ENCODE measurements around the gene EZH2. TPM values are rescaled to one million over a fixed set of nuclear protein-coding genes. Genes with fewer than 3 reads are reported as not detected.

Gene EZH2
- total RNA-seq, 6 experiments from 2014 or later, result 8.9 to 21.5 (median 19.3) TPM

GRCh38 chr7:148803094-148803493 is 81.0 kb downstream of the EZH2 start:
- no peak for DNase-seq
- Mint-ChIP-seq H3K27me3 (ENCODE audit: insufficient read depth) (peaks cover 4% of the 10 kb centered on the region), H3K4me1 (ENCODE audit: low read depth) (no peaks in the 10 kb centered on the region), H3K27ac (no peak overlapping the region), H3K4me3 (no peak overlapping the region), H3K36me3 (ENCODE audit: low read depth) (peaks cover 31% of the 10 kb centered on the region), H3K9me3 (no peaks in the 10 kb centered on the region)
- no peak for TF ChIP-seq CTCF (IDR thresholded peaks at IDR 0.05)

- H3K4me1 Mint-ChIP-seq (ENCODE audit: low read depth), result no peaks in the 10 kb centered on the region
- no peak overlapping the region for H3K27ac Mint-ChIP-seq
These were observed 82.0 kb downstream of the EZH2 start for GRCh38 chr7:148802101-148802493.

GRCh38 chr7:148800677-148801076 is 83.4 kb downstream of the EZH2 start:
- H3K36me3 Mint-ChIP-seq (ENCODE audit: low read depth), result peaks cover 25% of the 10 kb centered on the region
- H3K27ac Mint-ChIP-seq, result no peak overlapping the region
- H3K4me1 Mint-ChIP-seq (ENCODE audit: low read depth), result no peaks in the 10 kb centered on the region
- H3K27me3 Mint-ChIP-seq (ENCODE audit: insufficient read depth), result peaks cover 4% of the 10 kb centered on the region
- no peak for TF ChIP-seq CTCF (IDR thresholded peaks at IDR 0.05)
- DNase-seq, result no peak
- no peaks in the 10 kb centered on the region for H3K9me3 Mint-ChIP-seq
- no peak overlapping the region for H3K4me3 Mint-ChIP-seq

More at GRCh38 chr7:148802101-148802493, 82.0 kb downstream of the EZH2 start:
- H3K9me3 Mint-ChIP-seq, result no peaks in the 10 kb centered on the region
- peaks cover 27% of the 10 kb centered on the region for H3K36me3 Mint-ChIP-seq (ENCODE audit: low read depth)
- H3K27me3 Mint-ChIP-seq (ENCODE audit: insufficient read depth), result peaks cover 4% of the 10 kb centered on the region
- DNase-seq, result no peak
- no peak for TF ChIP-seq CTCF (IDR thresholded peaks at IDR 0.05)
- no peak overlapping the region for H3K4me3 Mint-ChIP-seq

GRCh38 chr7:148799893-148800555 is 84.1 kb downstream of the EZH2 start:
- Mint-ChIP-seq H3K4me3 (no peak overlapping the region), H3K27me3 (ENCODE audit: insufficient read depth) (no peaks in the 10 kb centered on the region; the same call in 1 of the 2 replicates), H3K9me3 (no peaks in the 10 kb centered on the region), H3K27ac (no peak overlapping the region), H3K4me1 (ENCODE audit: low read depth) (no peaks in the 10 kb centered on the region), H3K36me3 (ENCODE audit: low read depth) (peaks cover 25% of the 10 kb centered on the region)
- TF ChIP-seq CTCF (IDR thresholded peaks at IDR 0.05), result no peak
- no peak for DNase-seq

GRCh38 chr7:148796841-148797240 is 87.2 kb downstream of the EZH2 start:
- DNase-seq, result no peak
- Mint-ChIP-seq H3K4me1 (ENCODE audit: low read depth) (peaks cover 4% of the 10 kb centered on the region; the same call in 1 of the 2 replicates), H3K4me3 (no peak overlapping the region), H3K27ac (no peak overlapping the region), H3K27me3 (ENCODE audit: insufficient read depth) (no peaks in the 10 kb centered on the region; the same call in 1 of the 2 replicates), H3K36me3 (ENCODE audit: low read depth) (peaks cover 48% of the 10 kb centered on the region), H3K9me3 (no peaks in the 10 kb centered on the region)
- TF ChIP-seq CTCF (IDR thresholded peaks at IDR 0.05), result no peak

Measured in HFFc6 (cell line).